Measurements from ENCODE around the gene LUZP1.
A peak's percentile ranks its signal among the peaks of the same experiment; 100 is the strongest.

LUZP1 gene

GRCh38 chr1:23091545-23091944 is 77.1 kb downstream of the LUZP1 start:
- no peak for TF ChIP-seq CTCF (conservative IDR thresholded peaks at IDR 0.05)

GRCh38 chr1:23090056-23090455 is 78.6 kb downstream of the LUZP1 start:
- TF ChIP-seq CTCF (conservative IDR thresholded peaks at IDR 0.05) = no peak
- no peak overlapping the region for H3K27ac ChIP-seq

More at GRCh38 chr1:23091545-23091944, 77.1 kb downstream of the LUZP1 start:
- no peak overlapping the region for H3K27ac ChIP-seq

- no peak for TF ChIP-seq CTCF (conservative IDR thresholded peaks at IDR 0.05)
- no peak overlapping the region for H3K27ac ChIP-seq
Measured at GRCh38 chr1:23088027-23088426, 80.6 kb downstream of the LUZP1 start.

- H3K27ac ChIP-seq = peak overlapping the region; percentile 89
- no peak for TF ChIP-seq CTCF (conservative IDR thresholded peaks at IDR 0.05)
Measured at GRCh38 chr1:23085696-23086095, 83.0 kb downstream of the LUZP1 start.

- peak overlapping the region; percentile 89 for H3K27ac ChIP-seq
- no peak for TF ChIP-seq CTCF (conservative IDR thresholded peaks at IDR 0.05)
Measured at GRCh38 chr1:23084880-23085279, 83.8 kb downstream of the LUZP1 start.

GRCh38 chr1:23083714-23084480 is 84.8 kb downstream of the LUZP1 start:
- TF ChIP-seq CTCF (conservative IDR thresholded peaks at IDR 0.05) = no peak
- H3K27ac ChIP-seq = peak overlapping the region; percentile 89

- TF ChIP-seq CTCF (conservative IDR thresholded peaks at IDR 0.05) = no peak; the same call in 1 of the 2 replicates
- H3K27ac ChIP-seq = peak overlapping the region; percentile 89
Measured at GRCh38 chr1:23081376-23081775, 87.3 kb downstream of the LUZP1 start.

Data from VCaP (cell line).